Measurements from ENCODE around the gene OPRM1. TPM values are rescaled to one million over a fixed set of nuclear protein-coding genes. Genes with fewer than 3 reads are reported as not detected.

The OPRM1 gene
- total and polyA plus RNA-seq, 2 donors (not counting 1 experiment from before 2014, with no cell fraction given): not detected

- H3K9ac ChIP-seq (ENCODE audit: low read length): no peak overlapping the region
- no peaks in the 10 kb centered on the region for H3K79me2 ChIP-seq (ENCODE audit: control insufficient read depth, insufficient read depth, low read length)
- no peak overlapping the region for H2AFZ ChIP-seq (ENCODE audit: insufficient read depth, low read depth, low read length, poor library complexity, severe bottlenecking)
- H3K27me3 ChIP-seq (replicated peaks in 1 of 4; ENCODE audit: control extremely low read depth in 1 of 4, control insufficient read depth in 3 of 4, insufficient read depth in 4 of 4, low read length in 3 of 4): no peaks in the 10 kb centered on the region
- Mint-ChIP-seq H3K4me1 (no peaks in the 10 kb centered on the region), H3K4me3 (no peak overlapping the region), H3K27ac (no peak overlapping the region), H3K9me3 (ENCODE audit: insufficient read depth) (peaks cover 2% of the 10 kb centered on the region), H3K27me3 (no peaks in the 10 kb centered on the region)
- no peak overlapping the region for H3K4me3 ChIP-seq (ENCODE audit: control extremely low read depth in 1 of 5, extremely low read depth in 1 of 5, insufficient read depth in 1 of 5, low read depth in 2 of 5, low read length in 4 of 5)
- no peak overlapping the region for H3K27ac ChIP-seq (ENCODE audit: low read length in 2 of 2)
- no peaks in the 10 kb centered on the region for H3K4me1 ChIP-seq (ENCODE audit: control insufficient read depth in 2 of 2, insufficient read depth in 2 of 2, low read length in 2 of 2)
- ChIA-PET POLR2A (no interaction called here), CTCF (no interaction called here)
- DNase-seq (no peak), ATAC-seq (ENCODE audit: low read depth) (no peak)
- no peaks in the 10 kb centered on the region for H3K9me3 ChIP-seq (ENCODE audit: control extremely low read depth in 1 of 3, control insufficient read depth in 2 of 3, insufficient read depth in 1 of 3, low read length in 2 of 3)
- no peak for TF ChIP-seq CTCF (IDR thresholded peaks at IDR 0.05)
- no peak for TF ChIP-seq EZH2 (IDR thresholded peaks at IDR 0.05; ENCODE audit: borderline replicate concordance, insufficient read depth, low read depth, low read length, poor library complexity, severe bottlenecking)
- H3K4me2 ChIP-seq (replicated peaks; ENCODE audit: low read depth, low read length, poor library complexity, severe bottlenecking): no peak overlapping the region
- intact Hi-C loops (cut with micrococcal nuclease): no loop called here
- no peaks in the 10 kb centered on the region for H3K36me3 ChIP-seq (replicated peaks in 1 of 2; ENCODE audit: control extremely low read depth in 1 of 2, control insufficient read depth in 1 of 2, extremely low read depth in 1 of 2, insufficient read depth in 2 of 2, low read length in 1 of 2)
- no peaks in the 10 kb centered on the region for H4K20me1 ChIP-seq (ENCODE audit: control insufficient read depth, insufficient read depth, low read length, poor library complexity, severe bottlenecking)
- WGBS (ENCODE audit: insufficient coverage): 63% methylated on average over 1 of the region's 2 CpGs
These were observed 88.6 kb downstream of the OPRM1 start for GRCh38 chr6:154127657-154128056.

GRCh38 chr6:154134471-154135147 is 95.6 kb downstream of the OPRM1 start:
- ChIA-PET CTCF (no interaction called here), POLR2A (no interaction called here)
- H3K4me2 ChIP-seq (replicated peaks; ENCODE audit: low read depth, low read length, poor library complexity, severe bottlenecking): no peak overlapping the region
- no peaks in the 10 kb centered on the region for H3K9me3 ChIP-seq (ENCODE audit: control extremely low read depth in 1 of 3, control insufficient read depth in 2 of 3, insufficient read depth in 1 of 3, low read length in 2 of 3)
- no peaks in the 10 kb centered on the region for H3K4me1 Mint-ChIP-seq
- no peaks in the 10 kb centered on the region for H3K27me3 Mint-ChIP-seq
- TF ChIP-seq EZH2 (IDR thresholded peaks at IDR 0.05; ENCODE audit: borderline replicate concordance, insufficient read depth, low read depth, low read length, poor library complexity, severe bottlenecking): no peak
- TF ChIP-seq CTCF (IDR thresholded peaks at IDR 0.05): no peak
- H4K20me1 ChIP-seq (ENCODE audit: control insufficient read depth, insufficient read depth, low read length, poor library complexity, severe bottlenecking): no peaks in the 10 kb centered on the region
- DNase-seq (no peak), ATAC-seq (ENCODE audit: low read depth) (no peak)
- H2AFZ ChIP-seq (ENCODE audit: insufficient read depth, low read depth, low read length, poor library complexity, severe bottlenecking): no peak overlapping the region
- H3K79me2 ChIP-seq (ENCODE audit: control insufficient read depth, insufficient read depth, low read length): no peaks in the 10 kb centered on the region
- no peaks in the 10 kb centered on the region for H3K27me3 ChIP-seq (replicated peaks in 1 of 4; ENCODE audit: control extremely low read depth in 1 of 4, control insufficient read depth in 3 of 4, insufficient read depth in 4 of 4, low read length in 3 of 4)
- no peaks in the 10 kb centered on the region for H3K9me3 Mint-ChIP-seq (ENCODE audit: insufficient read depth)
- no peak overlapping the region for H3K27ac Mint-ChIP-seq
- intact Hi-C loops (cut with micrococcal nuclease): no loop called here
- H3K27ac ChIP-seq (ENCODE audit: low read length in 2 of 2): no peak overlapping the region
- no peak overlapping the region for H3K9ac ChIP-seq (ENCODE audit: low read length)
- no peak overlapping the region for H3K4me3 Mint-ChIP-seq
- H3K36me3 ChIP-seq (replicated peaks in 1 of 2; ENCODE audit: control extremely low read depth in 1 of 2, control insufficient read depth in 1 of 2, extremely low read depth in 1 of 2, insufficient read depth in 2 of 2, low read length in 1 of 2): no peaks in the 10 kb centered on the region
- WGBS (ENCODE audit: insufficient coverage): 90% methylated on average over 2 of the region's 8 CpGs
- H3K4me1 ChIP-seq (ENCODE audit: control insufficient read depth in 2 of 2, insufficient read depth in 2 of 2, low read length in 2 of 2): no peaks in the 10 kb centered on the region
- H3K4me3 ChIP-seq (ENCODE audit: control extremely low read depth in 1 of 5, extremely low read depth in 1 of 5, insufficient read depth in 1 of 5, low read depth in 2 of 5, low read length in 4 of 5): no peak overlapping the region
